ENCODE results near the gene EIF2D. TPM values are rescaled to one million over a fixed set of nuclear protein-coding genes. Genes with fewer than 3 reads are reported as not detected.

EIF2D gene
- total and polyA plus RNA-seq, 2 of the 8 experiments (the other 6 are each of a cell fraction or from before 2014, with no cell fraction given), result 36.1 to 37.1 TPM

GRCh38 chr1:206575165-206575893 lies 36.9 kb downstream of the EIF2D start:
- Histone ChIP-seq H2BK12ac (ENCODE audit: low read depth, low read length) (no peak overlapping the region), H4K5ac (ENCODE audit: insufficient read length, low read depth, low read length) (no peak overlapping the region), H3K18ac (ENCODE audit: extremely low read depth, low read length) (no peak overlapping the region), H3K27ac (ENCODE audit: low read depth, low read length) (no peak overlapping the region), H3K4me1 (replicated peaks in 1 of 4; ENCODE audit: control insufficient read depth in 3 of 4, insufficient read depth in 4 of 4, low read length in 3 of 4) (no peaks in the 10 kb centered on the region), H4K91ac (replicated peaks; ENCODE audit: insufficient read length, low read length) (no peak overlapping the region), H3K14ac (ENCODE audit: insufficient read length) (no peak overlapping the region), H2AK5ac (ENCODE audit: low read depth, low read length) (no peak overlapping the region), H3K4me2 (ENCODE audit: insufficient read depth in 1 of 2, low read depth in 2 of 2, low read length in 2 of 2) (no peak overlapping the region), H4K20me1 (replicated peaks in 1 of 2; ENCODE audit: control insufficient read depth in 1 of 2, insufficient read depth in 2 of 2, low read length in 2 of 2) (no peaks in the 10 kb centered on the region), H3K23ac (ENCODE audit: insufficient read length) (no peak overlapping the region), H3K27me3 (replicated peaks in 1 of 4; ENCODE audit: control insufficient read depth in 3 of 4, extremely low read depth in 1 of 4, insufficient read depth in 3 of 4, low read length in 3 of 4) (0 out of 7 replicates have a peak, but pooled peaks cover 0 to 3% (median 0%) of the 10 kb centered on the region in 4 experiments), H3K4me3 (ENCODE audit: extremely low read depth in 1 of 4, insufficient read depth in 2 of 4, low read depth in 3 of 4, low read length in 4 of 4) (no peak overlapping the region), H2BK5ac (ENCODE audit: low read depth, low read length) (no peak overlapping the region), H3K23me2 (ENCODE audit: low read depth, low read length) (no peaks in the 10 kb centered on the region), H3K9me3 (ENCODE audit: insufficient read depth in 2 of 2, low read depth in 1 of 2, low read length in 1 of 2) (no peaks in the 10 kb centered on the region), H4K8ac (ENCODE audit: extremely low read depth, insufficient read depth, low read length) (no peak overlapping the region), H3K79me2 (ENCODE audit: control insufficient read depth in 1 of 2, insufficient read depth in 2 of 2, low read length in 2 of 2) (no peaks in the 10 kb centered on the region), H2BK15ac (ENCODE audit: low read length) (no peak overlapping the region), H3K56ac (replicated peaks; ENCODE audit: insufficient read length, low read depth, low read length) (no peak overlapping the region), H2BK20ac (ENCODE audit: low read length) (no peak overlapping the region), H3K36me3 (ENCODE audit: control insufficient read depth in 2 of 4, insufficient read depth in 4 of 4, low read length in 3 of 4) (no peaks in the 10 kb centered on the region), H3K9ac (replicated peaks in 1 of 4; ENCODE audit: extremely low read depth in 1 of 4, low read depth in 3 of 4, low read length in 3 of 4) (no peak overlapping the region; a peak in 1 of 7 replicates), H3K4ac (replicated peaks; ENCODE audit: insufficient read length, low read depth, low read length) (no peak overlapping the region), H2AFZ (ENCODE audit: low read length) (no peak overlapping the region), H2BK120ac (replicated peaks; ENCODE audit: low read depth, low read length) (no peak overlapping the region), H3K79me1 (ENCODE audit: low read depth, low read length) (no peaks in the 10 kb centered on the region)
- POLR2A ChIA-PET (ENCODE audit: partially characterized antibody), result interaction anchor here (1.2 kb wide), 1 partner anchor 11 kb away, joined by 3 read pairs; no protein-coding TSS in a partner anchor
- CTCF ChIA-PET (ENCODE audit: partially characterized antibody), result interaction anchor here (1.0 to 16.9 kb wide), 10 partner anchors 9 to 103 kb away, joined by 3 to 298 read pairs (median 8); no protein-coding TSS in a partner anchor
- DNase-seq (ENCODE audit: low read depth in 1 of 2, low spot score in 2 of 2) (no peak), FAIRE-seq (no peak)
- TF ChIP-seq SIN3A (conservative IDR thresholded peaks at IDR 0.05 in 1 of 2, IDR thresholded peaks at IDR 0.05 in 1 of 2; ENCODE audit: low read depth in 1 of 2, low read length in 2 of 2) (no peak), TEAD4 (IDR thresholded peaks at IDR 0.05; ENCODE audit: low read depth, low read length) (no peak), BACH1 (IDR thresholded peaks at IDR 0.05; ENCODE audit: low read length) (no peak), BRCA1 (IDR thresholded peaks at IDR 0.05; ENCODE audit: low read depth, low read length) (no peak), KDM1A (IDR thresholded peaks at IDR 0.05; ENCODE audit: borderline replicate concordance, low read length) (no peak), CTBP2 (IDR thresholded peaks at IDR 0.05; ENCODE audit: borderline replicate concordance, insufficient read depth, insufficient read length, low read length) (no peak), TCF12 (IDR thresholded peaks at IDR 0.05; ENCODE audit: low read depth, low read length) (no peak)
- 87% methylated on average over 11 of the region's 11 CpGs; no CpG with 5 or more reads in 1 of the 2 experiments for WGBS, 2 experiments (ENCODE audit: extremely low coverage in 1 of 2, insufficient coverage in 1 of 2, insufficient read length in 1 of 2, insufficient replicate concordance in 2 of 2, low coverage in 1 of 2, low lambda C conversion rate in 2 of 2, missing lambda C conversion rate in 1 of 2)

Measured in H1 (cell line).